HepG2 (cell line): ENCODE data around the gene CCDC7. TPM values are rescaled to one million over a fixed set of nuclear protein-coding genes. Genes with fewer than 3 reads are reported as not detected.

Source experiments
- ATAC-seq: fragments of 200-7000 bp; cut with Tn5 transposase; 3 replicates; pipeline ENCODE4 v1.9.1; 2020; ENCODE audit warnings: mild to moderate bottlenecking, moderate library complexity
- BruUV-seq: library from RNA; stranded (reverse); fragments of 400-500 nt; replicated peaks from 2 replicates; lab custom pipeline; 2021; lab: Mats Ljungman, UMichigan
- CTCF ChIA-PET: fragments of 300-600 bp; formaldehyde crosslinking; extraction: SDS; loops from one replicate; lab custom pipeline; 2021; ENCODE audit warnings: low total read pairs, inconsistent platforms, low intra/inter-chr PET ratio; lab: Yijun Ruan, JAX
- POLR2A ChIA-PET: fragments of 350-600 bp; sonication (Branson Sonifier 250); formaldehyde crosslinking; loops from one replicate; lab custom pipeline; 2020; ENCODE audit warnings: antibody characterized with exemption, inconsistent platforms; lab: Yijun Ruan, JAX
- DNase-seq: peaks from one replicate; pipeline ENCODE4 v3.0.0-alpha.2; 2015; ENCODE audit warnings: low spot score
- FAIRE-seq: peaks from 3 replicates; lab custom pipeline; 2011; peaks lifted over from hg19 to GRCh38; lab: Jason Lieb, UNC
- H2AFZ ChIP-seq: one replicate; pipeline ENCODE4 v1.6.1; 2011; ENCODE audit warnings: low read length, inconsistent platforms
- H3K27ac ChIP-seq: fragments of 300-600 bp; 3 replicates; pipeline ENCODE4 v1.8.0; 2011; ENCODE audit warnings: mixed run types, mild to moderate bottlenecking, mixed read lengths, low read length, inconsistent platforms; ENCODE audit not compliant: insufficient read depth; ENCODE audit errors: extremely low read length
- H3K27me3 ChIP-seq, 2 experiments: fragments of 200-600 bp in 1 of 2; 2 replicates in 1 of 2; 3 replicates in 1 of 2; pipeline versions ENCODE4 v1.6.0 to v1.8.0; 2011; ENCODE audit warnings: low read length in 2 of 2, mild to moderate bottlenecking in 2 of 2, moderate library complexity in 2 of 2, inconsistent platforms in 1 of 2; ENCODE audit not compliant: insufficient read depth in 2 of 2, control insufficient read depth in 1 of 2
- H3K36me3 ChIP-seq, 2 experiments: fragments of 200-600 bp in 1 of 2; replicated peaks in 1 of 2; 2 replicates in 1 of 2; 3 replicates in 1 of 2; pipeline versions ENCODE4 v1.5.1 to v1.8.0; 2011; ENCODE audit warnings: low read length in 2 of 2, inconsistent platforms in 1 of 2; ENCODE audit not compliant: insufficient read depth in 2 of 2, control insufficient read depth in 1 of 2
- H3K4me1 ChIP-seq: 2 replicates; pipeline ENCODE4 v1.5.1; 2012; ENCODE audit warnings: low read length, inconsistent platforms; ENCODE audit not compliant: insufficient read depth
- H3K4me2 ChIP-seq: 2 replicates; pipeline ENCODE4 v1.6.0; 2011; ENCODE audit warnings: low read depth, low read length, inconsistent platforms
- H3K4me3 ChIP-seq, 3 experiments: fragments of 200-600 bp in 1 of 3; sonication (generic), shearing (Covaris generic) in 1 of 3; replicated peaks in 1 of 3; 2 replicates each; pipeline ENCODE4 v1.5.1; 2011 to 2016; ENCODE audit warnings: low read length in 3 of 3, inconsistent platforms in 2 of 3, low read depth in 2 of 3, mild to moderate bottlenecking in 2 of 3, control low read depth in 1 of 3, mixed read lengths in 1 of 3; ENCODE audit not compliant: insufficient read depth in 1 of 3
- H3K79me2 ChIP-seq: one replicate; pipeline ENCODE4 v1.6.1; 2011; ENCODE audit warnings: low read length, inconsistent platforms; ENCODE audit not compliant: insufficient read depth
- H3K9ac ChIP-seq: 2 replicates; pipeline ENCODE4 v1.6.0; 2011; ENCODE audit warnings: mild to moderate bottlenecking, low read depth, low read length, inconsistent platforms; ENCODE audit not compliant: insufficient read depth
- H3K9me3 ChIP-seq: 2 replicates; pipeline ENCODE4 v1.5.1; 2012; ENCODE audit warnings: mild to moderate bottlenecking, low read length
- H4K20me1 ChIP-seq: 2 replicates; pipeline ENCODE4 v1.6.0; 2011; ENCODE audit warnings: inconsistent platforms, mild to moderate bottlenecking, low read length, moderate library complexity; ENCODE audit not compliant: insufficient read depth
- MXD1 ChIP-seq: sonication (generic); formaldehyde crosslinking; IDR thresholded peaks from 2 replicates; pipeline ENCODE4 v1.4.0; 2020; ENCODE audit warnings: mild to moderate bottlenecking, missing genetic modification reagents
- MZF1 ChIP-seq: sonication (generic); formaldehyde crosslinking; IDR thresholded peaks from 2 replicates; pipeline ENCODE4 v1.8.1; 2023; ENCODE audit warnings: mild to moderate bottlenecking, missing genetic modification reagents, borderline replicate concordance
- POGZ ChIP-seq: sonication (generic); formaldehyde crosslinking; IDR thresholded peaks from 2 replicates; pipeline ENCODE4 v1.4.0; 2020; ENCODE audit warnings: mild to moderate bottlenecking, missing genetic modification reagents
- TBX3 ChIP-seq: fragments of 450-650 bp; IDR thresholded peaks from 2 replicates; pipeline ENCODE4 v1.6.1; 2017; ENCODE audit warnings: antibody characterized with exemption, mild to moderate bottlenecking, inconsistent platforms, borderline replicate concordance
- TOE1 ChIP-seq: sonication (generic); formaldehyde crosslinking; IDR thresholded peaks from 2 replicates; pipeline ENCODE4 v1.4.0; 2020; ENCODE audit warnings: mild to moderate bottlenecking, missing genetic modification reagents
- U2AF1 ChIP-seq: fragments of 200-400 bp; formaldehyde crosslinking; optimal IDR thresholded peaks from 2 replicates; pipeline ENCODE3; 2017; ENCODE audit warnings: mild to moderate bottlenecking, low read depth, low read length
- ZNF263 ChIP-seq: sonication (generic); formaldehyde crosslinking; IDR thresholded peaks from 2 replicates; pipeline ENCODE4 v1.4.0; 2020; ENCODE audit warnings: missing genetic modification reagents
- ZNF512 ChIP-seq: sonication (generic); formaldehyde crosslinking; IDR thresholded peaks from 2 replicates; pipeline ENCODE4 v1.4.0; 2020; ENCODE audit warnings: mild to moderate bottlenecking, missing genetic modification reagents
- ZNF737 ChIP-seq: sonication (generic); formaldehyde crosslinking; IDR thresholded peaks from 2 replicates; pipeline ENCODE4 v1.5.0; 2020; ENCODE audit warnings: missing genetic modification reagents, mild to moderate bottlenecking, borderline replicate concordance
- ZSCAN21 ChIP-seq: sonication (generic); formaldehyde crosslinking; IDR thresholded peaks from 2 replicates; pipeline ENCODE4 v1.8.0; 2022; ENCODE audit warnings: mild to moderate bottlenecking, missing genetic modification reagents, moderate library complexity, borderline replicate concordance
- WGBS: methylation state at CpG from one replicate; pipeline ENCODE4 v1.1.6; 2017; ENCODE audit warnings: low lambda C conversion rate; 5-methylcytosine and 5-hydroxymethylcytosine counted together
- in situ Hi-C: cut with HindIII; loops from 2 replicates; pipeline ENCODE4 v1.10.0; 2017; ENCODE audit warnings: low pct_unique_long_range_greater_than_20kb; ENCODE audit not compliant: extremely low pct_ligation_motif_present
- intact Hi-C: fragments of 100-400 bp; cut with micrococcal nuclease; formaldehyde crosslinking; loops from one replicate; pipeline ENCODE4 v1.10.0; 2022; ENCODE audit not compliant: unreplicated experiment
- polyA plus RNA-seq, 8 experiments: library from polyadenylated mRNA; depleted of rRNA in 3 of 8; stranded (reverse) in 7 of 8; unstranded in 1 of 8; fragments of >200 nt; fragmentation: Illumina TruSeq in 4 of 8; extraction: Trizol in 4 of 8; gene quantifications; 2 replicates each; pipeline versions ENCODE4 v1.2.1 to v1.2.3, GENCODE V29; 2011 to 2016; ENCODE audit warnings: low read depth in 4 of 8, missing spikeins in 1 of 8, mixed read lengths in 1 of 8; ENCODE audit not compliant: insufficient read depth in 1 of 8
- total RNA-seq, 5 experiments: library from RNA; depleted of rRNA; stranded (reverse); fragments of >200 nt; fragmentation: Illumina TruSeq; extraction: Trizol; gene quantifications; 2 replicates each; pipeline ENCODE4 v1.2.3, GENCODE V29; 2016; ENCODE audit warnings: low read depth in 1 of 5
- TF ChIP-seq, protein P1 (sequence below): IDR thresholded peaks from 2 replicates; pipeline ENCODE4 v1.6.1; 2012; ENCODE audit warnings: low read length, improper control_type of control experiment

CCDC7 gene
- total and polyA plus RNA-seq, 2 of the 13 experiments (the other 11 are each of a cell fraction or from before 2014, with no cell fraction given) = 0.40 to 1.8 TPM

DNA sequence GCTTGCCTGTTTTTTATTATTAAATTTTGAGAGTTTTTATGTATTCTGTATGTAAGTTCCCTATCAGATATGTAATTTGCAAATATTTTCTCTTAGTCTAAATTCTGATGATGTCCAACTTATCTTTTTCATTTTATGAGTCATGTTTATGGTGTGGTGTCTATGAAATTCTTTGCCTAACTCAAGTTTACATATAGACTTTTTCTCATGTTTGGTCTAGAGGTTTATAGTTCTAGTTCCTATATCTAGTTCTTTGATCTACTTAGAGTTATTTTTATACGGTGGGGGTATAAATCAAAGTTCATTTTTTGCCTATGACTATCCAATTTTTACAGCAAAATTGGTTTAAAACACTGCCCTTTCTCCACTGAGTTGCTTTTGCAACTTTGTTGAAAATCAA, 26.3 kb upstream of the CCDC7 start:
- FAIRE-seq (no peak), DNase-seq (no peak), ATAC-seq (no peak)
- H3K36me3 ChIP-seq = no peaks in the 10 kb centered on the region
- no peaks in the 10 kb centered on the region for H3K9me3 ChIP-seq
- H3K4me2 ChIP-seq = no peak overlapping the region
- no peaks in the 10 kb centered on the region for H3K79me2 ChIP-seq
- peaks cover 5% of the 10 kb centered on the region for H3K4me1 ChIP-seq
- H4K20me1 ChIP-seq = no peaks in the 10 kb centered on the region
- no peak overlapping the region for H3K9ac ChIP-seq
- ChIA-PET POLR2A (no interaction called here), CTCF (no interaction called here)
- H3K27me3 ChIP-seq = no peaks in the 10 kb centered on the region
- in situ Hi-C loops (no loop called here), intact Hi-C loops (no loop called here)
- no peak overlapping the region for H3K27ac ChIP-seq
- TF ChIP-seq, protein P1, sequence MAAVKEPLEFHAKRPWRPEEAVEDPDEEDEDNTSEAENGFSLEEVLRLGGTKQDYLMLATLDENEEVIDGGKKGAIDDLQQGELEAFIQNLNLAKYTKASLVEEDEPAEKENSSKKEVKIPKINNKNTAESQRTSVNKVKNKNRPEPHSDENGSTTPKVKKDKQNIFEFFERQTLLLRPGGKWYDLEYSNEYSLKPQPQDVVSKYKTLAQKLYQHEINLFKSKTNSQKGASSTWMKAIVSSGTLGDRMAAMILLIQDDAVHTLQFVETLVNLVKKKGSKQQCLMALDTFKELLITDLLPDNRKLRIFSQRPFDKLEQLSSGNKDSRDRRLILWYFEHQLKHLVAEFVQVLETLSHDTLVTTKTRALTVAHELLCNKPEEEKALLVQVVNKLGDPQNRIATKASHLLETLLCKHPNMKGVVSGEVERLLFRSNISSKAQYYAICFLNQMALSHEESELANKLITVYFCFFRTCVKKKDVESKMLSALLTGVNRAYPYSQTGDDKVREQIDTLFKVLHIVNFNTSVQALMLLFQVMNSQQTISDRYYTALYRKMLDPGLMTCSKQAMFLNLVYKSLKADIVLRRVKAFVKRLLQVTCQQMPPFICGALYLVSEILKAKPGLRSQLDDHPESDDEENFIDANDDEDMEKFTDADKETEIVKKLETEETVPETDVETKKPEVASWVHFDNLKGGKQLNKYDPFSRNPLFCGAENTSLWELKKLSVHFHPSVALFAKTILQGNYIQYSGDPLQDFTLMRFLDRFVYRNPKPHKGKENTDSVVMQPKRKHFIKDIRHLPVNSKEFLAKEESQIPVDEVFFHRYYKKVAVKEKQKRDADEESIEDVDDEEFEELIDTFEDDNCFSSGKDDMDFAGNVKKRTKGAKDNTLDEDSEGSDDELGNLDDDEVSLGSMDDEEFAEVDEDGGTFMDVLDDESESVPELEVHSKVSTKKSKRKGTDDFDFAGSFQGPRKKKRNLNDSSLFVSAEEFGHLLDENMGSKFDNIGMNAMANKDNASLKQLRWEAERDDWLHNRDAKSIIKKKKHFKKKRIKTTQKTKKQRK = no peak
- no peak for TF ChIP-seq MZF1
- TF ChIP-seq ZNF263 (CRISPR knock-in tag) = no peak
- TF ChIP-seq POGZ (CRISPR knock-in tag) = no peak
- TF ChIP-seq ZNF737 = no peak
- TF ChIP-seq TBX3 = no peak
- TF ChIP-seq MXD1 (CRISPR knock-in tag) = no peak
- TF ChIP-seq ZNF512 (CRISPR knock-in tag) = no peak
- no peak for TF ChIP-seq TOE1 (CRISPR knock-in tag)
- no peak for TF ChIP-seq U2AF1
- no peak for TF ChIP-seq ZSCAN21
- 7% methylated on average over 1 of the region's 1 CpG for WGBS
- no peak overlapping the region for H2AFZ ChIP-seq
- BruUV-seq = no TSS peak
- no peak overlapping the region for H3K4me3 ChIP-seq
